ENCODE results near the gene CALCOCO1. TPM values are rescaled to one million over a fixed set of nuclear protein-coding genes. Genes with fewer than 3 reads are reported as not detected.
"Not testable (repeated sequence)": the region's sequence is repeated elsewhere in the genome, so short reads cannot be mapped to it uniquely, and the experiment has no call there.

The CALCOCO1 gene
- total and polyA plus RNA-seq, 7 experiments from 2014 or later: 58.7 to 175 (median 90.7) TPM

DNA sequence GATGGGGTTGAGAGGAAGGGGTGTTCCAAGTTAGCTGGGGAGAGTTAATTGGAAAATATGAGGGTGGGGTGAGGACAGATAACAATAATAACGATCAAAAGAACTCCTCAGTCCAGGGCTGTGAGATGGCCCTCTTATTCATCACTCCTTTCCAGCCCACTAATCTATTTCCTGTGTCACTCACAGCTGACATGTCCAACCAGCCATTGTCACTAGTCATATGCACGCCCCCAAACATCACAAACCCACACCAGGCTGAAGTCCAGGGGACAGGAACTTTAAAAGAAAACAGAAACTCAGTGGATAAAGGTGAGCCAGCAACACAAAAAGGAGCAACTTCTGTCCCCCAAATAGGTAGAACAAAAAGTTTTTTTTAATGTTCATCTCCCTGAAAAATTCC is 911 bp downstream of the CALCOCO1 start:
- no peak for DNase-seq
- intact Hi-C loops (cut with micrococcal nuclease): loop anchor here (2.0 to 5.0 kb wide), 7 partner anchors 16 to 686 kb away; partner anchors contain the start of genes AAAS (in 1 of the 2), PCBP2 (in 1 of the 2) and TARBP2 (in 1 of the 2)
- Histone ChIP-seq H3K36me3 (ENCODE audit: control insufficient read depth in 2 of 3, insufficient read depth in 3 of 3, low read length in 3 of 3) (peaks cover 9 to 36% (median 22%) of the 10 kb centered on the region in 3 experiments), H3K27ac (ENCODE audit: low read depth, low read length) (no peak overlapping the region), H3K9me3 (ENCODE audit: control insufficient read depth in 2 of 3, low read length in 3 of 3) (no peaks in the 10 kb centered on the region), H3K4me3 (ENCODE audit: low read length) (peak overlapping the region; percentile 94), H3K4me1 (ENCODE audit: control insufficient read depth in 2 of 2, insufficient read depth in 2 of 2, low read length in 2 of 2) (peaks cover 13 to 17% of the 10 kb centered on the region in 2 donors), H3K27me3 (ENCODE audit: control insufficient read depth in 2 of 2, insufficient read depth in 2 of 2, low read length in 2 of 2) (no peaks in the 10 kb centered on the region)
- peak overlapping the region; percentile 91 to 100 (median 94) for H3K4me3 Mint-ChIP-seq
- ChIA-PET CTCF (interaction anchor here (0.7 to 4.2 kb wide), 4 partner anchors 18 to 38 kb away, joined by 3 to 48 read pairs (median 4); no protein-coding TSS in a partner anchor), POLR2A (interaction anchor here (0.8 to 1.7 kb wide), 9 partner anchors 7 to 50 kb away, joined by 3 to 6 read pairs (median 4); partner anchors contain the start of gene CISTR)
- ATAC-seq: no peak
- H3K27me3 Mint-ChIP-seq: peaks cover 0 to 6% (median 0%) of the 10 kb centered on the region in 5 donors
- H3K27ac Mint-ChIP-seq: peak overlapping the region in 7 of 9 donors; percentile 60 to 98 (median 91)
- peaks cover 0 to 2% (median 0%) of the 10 kb centered on the region in 11 donors for H3K9me3 Mint-ChIP-seq
- peaks cover 10 to 37% (median 21%) of the 10 kb centered on the region in 5 donors for H3K36me3 Mint-ChIP-seq
- H3K4me1 Mint-ChIP-seq: peaks cover 10 to 41% (median 32%) of the 10 kb centered on the region in 7 donors

DNA sequence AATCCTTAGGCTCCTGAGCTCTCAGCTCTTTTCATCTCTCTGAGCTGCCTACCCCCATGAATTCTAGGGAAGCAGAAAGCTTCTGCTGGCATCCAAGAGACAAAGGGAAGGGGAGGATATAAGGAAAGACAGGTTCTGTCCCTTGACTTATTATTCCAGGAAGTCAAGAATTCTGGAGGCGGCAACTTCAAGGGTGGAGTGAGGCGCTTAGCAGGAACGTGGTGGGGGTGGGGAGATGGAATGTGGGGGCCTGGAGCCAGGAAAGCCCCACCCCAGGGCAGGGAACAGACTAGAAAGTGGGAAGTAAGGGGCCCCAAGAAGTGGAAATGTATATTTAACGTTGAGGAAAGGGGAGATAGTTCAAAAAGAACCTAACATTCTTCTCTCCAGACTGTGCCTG is 1.4 kb downstream of the CALCOCO1 start:
- H3K4me1 Mint-ChIP-seq: peaks cover 10 to 41% (median 32%) of the 10 kb centered on the region in 7 donors
- ChIA-PET POLR2A (interaction anchor here (0.9 to 1.7 kb wide), 6 partner anchors 8 to 25 kb away, joined by 3 to 6 read pairs (median 4); partner anchors contain the start of gene CISTR), CTCF (interaction anchor here (4.2 kb wide), 1 partner anchor 18 kb away, joined by 48 read pairs; no protein-coding TSS in a partner anchor)
- H3K36me3 Mint-ChIP-seq: peaks cover 14 to 42% (median 25%) of the 10 kb centered on the region in 5 donors
- Histone ChIP-seq H3K27ac (ENCODE audit: low read depth, low read length) (no peak overlapping the region), H3K36me3 (ENCODE audit: control insufficient read depth in 2 of 3, insufficient read depth in 3 of 3, low read length in 3 of 3) (peaks cover 14 to 41% (median 22%) of the 10 kb centered on the region in 3 experiments), H3K4me1 (ENCODE audit: control insufficient read depth in 2 of 2, insufficient read depth in 2 of 2, low read length in 2 of 2) (peaks cover 13 to 17% of the 10 kb centered on the region in 2 donors), H3K27me3 (ENCODE audit: control insufficient read depth in 2 of 2, insufficient read depth in 2 of 2, low read length in 2 of 2) (no peaks in the 10 kb centered on the region), H3K9me3 (ENCODE audit: control insufficient read depth in 2 of 3, low read length in 3 of 3) (no peaks in the 10 kb centered on the region), H3K4me3 (ENCODE audit: low read length) (peak overlapping the region; percentile 94)
- ATAC-seq (no peak), DNase-seq (no peak)
- intact Hi-C loops (cut with micrococcal nuclease): loop anchor here (2.0 to 5.0 kb wide), 7 partner anchors 15 to 686 kb away; partner anchors contain the start of genes AAAS (in 1 of the 2), PCBP2 (in 1 of the 2) and TARBP2 (in 1 of the 2)
- peak overlapping the region; percentile 91 to 100 (median 94) for H3K4me3 Mint-ChIP-seq
- peaks cover 0 to 2% (median 0%) of the 10 kb centered on the region in 11 donors for H3K9me3 Mint-ChIP-seq
- H3K27ac Mint-ChIP-seq: peak overlapping the region in 1 of 9 donors; percentile 91
- H3K27me3 Mint-ChIP-seq: peaks cover 0 to 2% (median 0%) of the 10 kb centered on the region in 5 donors

DNA sequence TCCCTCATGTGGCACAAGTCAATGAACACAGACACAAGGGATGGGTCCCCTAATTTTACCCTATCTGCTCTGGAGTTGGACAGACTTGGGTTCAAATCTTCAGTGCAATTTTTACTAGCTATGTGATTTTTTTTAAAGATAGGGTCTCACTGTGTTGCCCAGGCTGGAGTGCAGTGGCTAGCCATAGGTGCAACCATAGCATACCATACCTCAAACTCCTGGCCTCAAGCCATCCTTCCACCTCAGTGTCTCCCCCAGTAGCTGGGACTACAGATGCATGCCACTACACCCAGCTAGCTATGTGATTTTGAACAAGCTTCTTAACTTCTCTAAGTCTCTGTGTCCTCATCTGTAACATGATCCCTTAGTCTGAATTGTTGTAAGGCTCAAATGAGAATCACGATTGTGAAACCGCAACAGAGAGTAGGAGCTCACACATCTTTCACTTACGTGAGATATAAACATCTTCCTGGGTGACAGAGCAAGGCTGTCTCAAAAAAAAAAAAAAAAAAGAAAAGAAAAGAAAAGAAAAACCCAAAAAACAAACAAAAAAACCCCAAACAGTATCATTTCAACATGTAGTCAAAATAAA is 4.7 kb downstream of the CALCOCO1 start:
- Mint-ChIP-seq H3K27me3 (no peaks in the 10 kb centered on the region), H3K4me1 (peaks cover 7 to 28% (median 21%) of the 10 kb centered on the region in 7 donors), H3K36me3 (peaks cover 19 to 59% (median 38%) of the 10 kb centered on the region in 5 donors), H3K27ac (no peak overlapping the region), H3K4me3 (no peak overlapping the region), H3K9me3 (peaks cover 0 to 2% (median 0%) of the 10 kb centered on the region in 11 donors)
- peaks cover 16 to 60% (median 22%) of the 10 kb centered on the region in 3 experiments for H3K36me3 ChIP-seq (ENCODE audit: control insufficient read depth in 2 of 3, insufficient read depth in 3 of 3, low read length in 3 of 3)
- no peaks in the 10 kb centered on the region for H3K27me3 ChIP-seq (ENCODE audit: control insufficient read depth in 2 of 2, insufficient read depth in 2 of 2, low read length in 2 of 2)
- CTCF ChIA-PET: interaction anchor here (1.1 to 2.3 kb wide), 5 partner anchors 20 to 24 kb away, joined by 3 to 6 read pairs (median 4); no protein-coding TSS in a partner anchor
- ATAC-seq: no peak
- H3K4me1 ChIP-seq (ENCODE audit: control insufficient read depth in 2 of 2, insufficient read depth in 2 of 2, low read length in 2 of 2): peaks cover 9 to 12% of the 10 kb centered on the region in 2 donors
- H3K9me3 ChIP-seq (ENCODE audit: control insufficient read depth in 2 of 3, low read length in 3 of 3): no peaks in the 10 kb centered on the region
- intact Hi-C loops (cut with micrococcal nuclease): no loop called here
- H3K4me3 ChIP-seq (ENCODE audit: low read length): no peak overlapping the region
- no peak for DNase-seq
- POLR2A ChIA-PET: interaction anchor here (2.2 kb wide), 1 partner anchor 9 kb away, joined by 8 read pairs; no protein-coding TSS in a partner anchor
- no peak overlapping the region for H3K27ac ChIP-seq (ENCODE audit: low read depth, low read length)

DNA sequence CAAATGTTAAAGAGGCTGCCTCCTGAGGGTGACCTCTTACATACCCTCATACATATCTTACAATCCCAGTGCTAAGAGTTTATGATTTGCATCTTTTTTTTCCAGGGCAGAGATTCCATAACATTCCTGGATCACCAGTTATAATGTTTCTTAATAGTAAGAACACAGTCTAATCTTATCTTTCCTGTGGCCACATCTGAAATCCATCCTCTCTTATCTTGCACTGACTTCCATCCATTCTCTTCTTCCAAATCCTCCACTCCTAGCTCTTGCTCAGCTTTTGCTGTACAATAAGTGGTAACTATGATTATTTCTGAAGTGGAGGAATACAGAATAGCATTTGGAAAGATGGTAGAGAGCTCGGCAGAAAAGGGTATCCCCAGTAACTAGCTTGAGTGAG is 6.3 kb downstream of the CALCOCO1 start:
- ATAC-seq (no peak), DNase-seq (no peak)
- Mint-ChIP-seq H3K27me3 (no peaks in the 10 kb centered on the region), H3K4me3 (no peak overlapping the region), H3K9me3 (no peaks in the 10 kb centered on the region), H3K36me3 (peaks cover 18 to 72% (median 47%) of the 10 kb centered on the region in 5 donors), H3K27ac (peak overlapping the region in 1 of 9 donors; percentile 63), H3K4me1 (peaks cover 4 to 17% (median 6%) of the 10 kb centered on the region in 7 donors)
- ChIA-PET POLR2A (interaction anchor here (2.2 kb wide), 1 partner anchor 10 kb away, joined by 8 read pairs; no protein-coding TSS in a partner anchor), CTCF (interaction anchor here (1.5 to 2.3 kb wide), 3 partner anchors 19 to 24 kb away, joined by 3 to 6 read pairs (median 4); no protein-coding TSS in a partner anchor)
- H3K36me3 ChIP-seq (ENCODE audit: control insufficient read depth in 2 of 3, insufficient read depth in 3 of 3, low read length in 3 of 3): peaks cover 16 to 75% (median 27%) of the 10 kb centered on the region in 3 experiments
- H3K9me3 ChIP-seq (ENCODE audit: control insufficient read depth in 2 of 3, low read length in 3 of 3): no peaks in the 10 kb centered on the region
- intact Hi-C loops (cut with micrococcal nuclease): no loop called here
- no peak overlapping the region for H3K4me3 ChIP-seq (ENCODE audit: low read length)
- no peaks in the 10 kb centered on the region for H3K27me3 ChIP-seq (ENCODE audit: control insufficient read depth in 2 of 2, insufficient read depth in 2 of 2, low read length in 2 of 2)
- H3K4me1 ChIP-seq (ENCODE audit: control insufficient read depth in 2 of 2, insufficient read depth in 2 of 2, low read length in 2 of 2): peaks cover 0 to 1% of the 10 kb centered on the region in 2 donors
- H3K27ac ChIP-seq (ENCODE audit: low read depth, low read length): no peak overlapping the region

DNA sequence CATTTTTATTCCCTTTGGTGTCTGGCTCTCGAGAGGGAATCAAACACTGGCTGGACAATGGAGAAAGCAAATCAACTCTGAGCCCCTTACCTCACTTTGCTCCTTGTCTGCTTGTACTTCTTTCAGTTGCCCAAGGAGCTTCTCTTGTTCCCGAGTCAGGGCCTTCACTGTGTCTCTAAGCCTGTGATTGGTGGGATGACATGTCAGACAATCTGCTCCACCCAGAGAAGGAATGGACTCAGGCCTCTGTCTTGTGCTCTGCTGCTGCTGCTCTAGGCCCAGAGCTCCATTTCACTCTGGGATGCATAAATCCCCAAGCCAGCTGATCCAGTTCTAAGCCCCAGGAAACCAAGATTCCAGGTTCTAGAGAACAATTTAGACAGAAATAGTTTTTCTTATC is 7.6 kb downstream of the CALCOCO1 start:
- Histone ChIP-seq H3K27ac (ENCODE audit: low read depth, low read length) (no peak overlapping the region), H3K4me3 (ENCODE audit: low read length) (no peak overlapping the region), H3K27me3 (ENCODE audit: control insufficient read depth in 2 of 2, insufficient read depth in 2 of 2, low read length in 2 of 2) (no peaks in the 10 kb centered on the region), H3K9me3 (ENCODE audit: control insufficient read depth in 2 of 3, low read length in 3 of 3) (no peaks in the 10 kb centered on the region), H3K4me1 (ENCODE audit: control insufficient read depth in 2 of 2, insufficient read depth in 2 of 2, low read length in 2 of 2) (no peaks in the 10 kb centered on the region), H3K36me3 (ENCODE audit: control insufficient read depth in 2 of 3, insufficient read depth in 3 of 3, low read length in 3 of 3) (peaks cover 16 to 85% (median 23%) of the 10 kb centered on the region in 3 experiments)
- Mint-ChIP-seq H3K27me3 (no peaks in the 10 kb centered on the region), H3K4me1 (peaks cover 0 to 7% (median under 1%) of the 10 kb centered on the region in 7 donors), H3K4me3 (no peak overlapping the region), H3K36me3 (peaks cover 18 to 76% (median 44%) of the 10 kb centered on the region in 5 donors), H3K9me3 (no peaks in the 10 kb centered on the region), H3K27ac (no peak overlapping the region)
- intact Hi-C loops (cut with micrococcal nuclease): no loop called here
- DNase-seq (no peak), ATAC-seq (no peak)
- ChIA-PET CTCF (interaction anchor here (0.7 to 1.5 kb wide), 2 partner anchors 17 to 347 kb away, joined by 3 to 4 read pairs; no protein-coding TSS in a partner anchor), POLR2A (interaction anchor here (1.6 kb wide), 1 partner anchor 9 kb away, joined by 4 read pairs; no protein-coding TSS in a partner anchor)

DNA sequence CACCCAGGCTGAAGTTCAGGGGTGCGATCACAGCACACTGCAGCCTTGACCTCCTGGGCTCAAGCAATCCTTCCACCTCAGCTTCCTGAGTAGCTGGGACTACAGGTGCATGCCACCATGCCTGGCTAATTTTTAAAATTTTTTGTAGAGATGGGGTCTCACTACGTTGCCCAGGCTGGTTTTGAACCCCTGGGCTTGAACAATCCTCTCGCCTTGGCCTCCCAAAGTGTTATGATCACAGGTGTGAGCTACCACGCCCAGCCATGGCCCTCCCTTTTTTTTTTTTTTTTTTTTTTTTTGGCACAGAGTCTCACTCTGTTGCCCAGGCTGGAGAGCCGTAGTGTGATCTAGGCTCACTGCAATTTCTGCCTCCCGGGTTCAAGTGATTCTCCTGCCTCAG is 8.7 kb downstream of the CALCOCO1 start:
- peaks cover 16 to 74% (median 39%) of the 10 kb centered on the region in 5 donors for H3K36me3 Mint-ChIP-seq
- intact Hi-C loops (cut with micrococcal nuclease); H3K9me3 Mint-ChIP-seq; H3K4me1 Mint-ChIP-seq; ATAC-seq; H3K27ac Mint-ChIP-seq; H3K9me3 ChIP-seq (ENCODE audit: control insufficient read depth in 2 of 3, low read length in 3 of 3); H3K27me3 ChIP-seq (ENCODE audit: control insufficient read depth in 2 of 2, insufficient read depth in 2 of 2, low read length in 2 of 2); H3K27ac ChIP-seq (ENCODE audit: low read depth, low read length); CTCF ChIA-PET; H3K4me1 ChIP-seq (ENCODE audit: control insufficient read depth in 2 of 2, insufficient read depth in 2 of 2, low read length in 2 of 2); H3K4me3 ChIP-seq (ENCODE audit: low read length); H3K27me3 Mint-ChIP-seq; DNase-seq; H3K4me3 Mint-ChIP-seq: not testable (repeated sequence)
- peaks cover 16 to 85% (median 17%) of the 10 kb centered on the region in 3 experiments for H3K36me3 ChIP-seq (ENCODE audit: control insufficient read depth in 2 of 3, insufficient read depth in 3 of 3, low read length in 3 of 3)
- POLR2A ChIA-PET: interaction anchor here (0.6 to 1.6 kb wide), 2 partner anchors 11 to 281 kb away, joined by 3 to 4 read pairs; partner anchors contain the start of gene HOXC9

Measured in naive thymus-derived CD4-positive, alpha-beta T cell (primary cell).